Testis (tissue), 3 donors: ENCODE data around the gene GRID2. TPM values are rescaled to one million over a fixed set of nuclear protein-coding genes. Genes with fewer than 3 reads are reported as not detected.

Experiments
- DNase-seq: peaks from one replicate; pipeline ENCODE4 v3.0.0-alpha.2; 2019
- H3K27ac ChIP-seq, 2 donors: fragments of 200-600 bp; sonication (generic); one replicate each; pipeline ENCODE4 v1.5.1; 2019
- H3K27me3 ChIP-seq: fragments of 200-600 bp; sonication (generic); one replicate; pipeline ENCODE4 v1.5.1; 2019
- H3K36me3 ChIP-seq: fragments of 200-600 bp; sonication (generic); one replicate; pipeline ENCODE4 v1.5.1; 2017; ENCODE audit warnings: low read depth; ENCODE audit errors: missing control alignments
- H3K4me1 ChIP-seq: fragments of 200-600 bp; sonication (generic); one replicate; pipeline ENCODE4 v1.5.1; 2019
- H3K4me3 ChIP-seq, 2 donors: fragments of 200-600 bp; sonication (generic); one replicate each; pipeline ENCODE4 v1.5.1; 2017 to 2019
- H3K9me3 ChIP-seq: fragments of 200-600 bp; sonication (generic); one replicate; pipeline ENCODE4 v1.5.1; 2017
- CTCF ChIP-seq, 3 experiments: fragments of 450-650 bp in 2 of 3; fragments of 200-600 bp in 1 of 3; sonication (generic) in 1 of 3; IDR thresholded peaks; one replicate each; pipeline ENCODE4 v1.5.1; 2016 to 2019; ENCODE audit warnings: antibody characterized with exemption in 3 of 3, mild to moderate bottlenecking in 2 of 3, moderate library complexity in 1 of 3
- POLR2A ChIP-seq: fragments of 450-650 bp; IDR thresholded peaks from one replicate; pipeline ENCODE4 v1.6.1; 2017; ENCODE audit warnings: antibody characterized with exemption, mild to moderate bottlenecking, moderate library complexity
- WGBS, 2 donors: methylation state at CpG; one replicate each; pipeline ENCODE4 v1.1.5; 2018; 5-methylcytosine and 5-hydroxymethylcytosine counted together
- intact Hi-C: fragments of 100-400 bp; cut with DNase I; formaldehyde crosslinking; loops from one replicate; pipeline ENCODE4 v1.15.1; 2023; ENCODE audit warnings: low total_unique reads
- polyA plus RNA-seq: library from polyadenylated mRNA; stranded (reverse); fragments of 350-450 nt; fragmentation: Illumina TruSeq; extraction: RNeasy Lipid Tissue Mini Kit (QIAGEN cat#74804); gene quantifications from one replicate; pipeline ENCODE4 v1.2.3, GENCODE V29; 2014; ENCODE audit warnings: low read depth, low replicate concordance; ENCODE audit not compliant: insufficient read depth
- total RNA-seq, 2 donors: library from RNA; depleted of rRNA; stranded (reverse); fragments of >200 nt; gene quantifications; one replicate each; pipeline ENCODE4 v1.2.3, GENCODE V29; 2016

Gene GRID2
- total and polyA plus RNA-seq, 3 donors from 2014 or later, result 27.1 to 34.6 (median 32.7) TPM

- Histone ChIP-seq H3K36me3 (no peaks in the 10 kb centered on the region), H3K27ac (no peak overlapping the region), H3K27me3 (no peaks in the 10 kb centered on the region), H3K9me3 (no peaks in the 10 kb centered on the region), H3K4me1 (no peaks in the 10 kb centered on the region), H3K4me3 (no peak overlapping the region)
- intact Hi-C loops, result no loop called here
- no peak for DNase-seq
- TF ChIP-seq CTCF (IDR thresholded peaks at IDR 0.05) (no peak), POLR2A (no peak)
Measured at GRCh38 chr4:93313197-93313596, 1009.4 kb downstream of the GRID2 start.

GRCh38 chr4:93317057-93317456 lies 1013.3 kb downstream of the GRID2 start:
- no peak overlapping the region for H3K27ac ChIP-seq
- H3K36me3 ChIP-seq, result no peaks in the 10 kb centered on the region
- H3K9me3 ChIP-seq, result no peaks in the 10 kb centered on the region
- 84 to 88% methylated on average over 4 of the region's 4 CpGs for WGBS, 2 donors
- H3K4me3 ChIP-seq, result no peak overlapping the region
- intact Hi-C loops, result no loop called here
- TF ChIP-seq POLR2A, result no peak
- TF ChIP-seq CTCF (IDR thresholded peaks at IDR 0.05), result no peak
- no peaks in the 10 kb centered on the region for H3K4me1 ChIP-seq
- no peak for DNase-seq
- no peaks in the 10 kb centered on the region for H3K27me3 ChIP-seq

GRCh38 chr4:93317561-93317960 lies 1013.8 kb downstream of the GRID2 start:
- Histone ChIP-seq H3K27me3 (no peaks in the 10 kb centered on the region), H3K4me3 (no peak overlapping the region), H3K27ac (no peak overlapping the region), H3K4me1 (no peaks in the 10 kb centered on the region), H3K9me3 (no peaks in the 10 kb centered on the region), H3K36me3 (no peaks in the 10 kb centered on the region)
- intact Hi-C loops, result no loop called here
- no peak for TF ChIP-seq POLR2A
- TF ChIP-seq CTCF (IDR thresholded peaks at IDR 0.05), result no peak
- 71 to 74% methylated on average over 1 of the region's 1 CpG for WGBS, 2 donors
- DNase-seq, result no peak

GRCh38 chr4:93319041-93319440 lies 1015.3 kb downstream of the GRID2 start:
- no peak overlapping the region for H3K4me3 ChIP-seq
- H3K36me3 ChIP-seq, result no peaks in the 10 kb centered on the region
- 61 to 82% methylated on average over 1 of the region's 1 CpG for WGBS, 2 donors
- H3K9me3 ChIP-seq, result no peaks in the 10 kb centered on the region
- no peak for DNase-seq
- intact Hi-C loops, result no loop called here
- H3K27ac ChIP-seq, result no peak overlapping the region
- no peak for TF ChIP-seq POLR2A
- TF ChIP-seq CTCF (IDR thresholded peaks at IDR 0.05), result no peak
- H3K4me1 ChIP-seq, result no peaks in the 10 kb centered on the region
- H3K27me3 ChIP-seq, result no peaks in the 10 kb centered on the region

- Histone ChIP-seq H3K4me3 (no peak overlapping the region), H3K27ac (no peak overlapping the region), H3K9me3 (no peaks in the 10 kb centered on the region), H3K36me3 (no peaks in the 10 kb centered on the region), H3K27me3 (no peaks in the 10 kb centered on the region), H3K4me1 (no peaks in the 10 kb centered on the region)
- TF ChIP-seq POLR2A, result no peak
- no peak for TF ChIP-seq CTCF (IDR thresholded peaks at IDR 0.05)
- DNase-seq, result no peak
- intact Hi-C loops, result no loop called here
Measured at GRCh38 chr4:93320356-93320755, 1016.6 kb downstream of the GRID2 start.
